Esophagus squamous epithelium (tissue), 5 donors: ENCODE data around the gene GGACT. TPM values are rescaled to one million over a fixed set of nuclear protein-coding genes. Genes with fewer than 3 reads are reported as not detected.
"Not testable (repeated sequence)": the region's sequence is repeated elsewhere in the genome, so short reads cannot be mapped to it uniquely, and the experiment has no call there.

Source experiments
- DNase-seq: peaks from one replicate; lab custom pipeline; 2025; lab: John Stamatoyannopoulos, UW
- H3K27ac ChIP-seq, 4 donors: fragments of 200-600 bp; sonication (generic); one replicate each; pipeline ENCODE4 v1.5.1; 2016 to 2019; ENCODE audit warnings: mild to moderate bottlenecking in 1 of 4
- H3K27me3 ChIP-seq, 4 donors: fragments of 200-600 bp; sonication (generic); 1 replicate in 3 of 4; 2 replicates in 1 of 4; pipeline versions ENCODE4 v1.5.1 to v1.6.0; 2017 to 2021; ENCODE audit warnings: antibody characterized with exemption in 1 of 4
- H3K36me3 ChIP-seq, 3 donors: fragments of 200-600 bp; sonication (generic); one replicate each; pipeline ENCODE4 v1.5.1; 2016 to 2019
- H3K4me1 ChIP-seq, 3 donors: fragments of 200-600 bp; sonication (generic); one replicate each; pipeline ENCODE4 v1.5.1; 2017 to 2019
- H3K4me3 ChIP-seq, 4 donors: fragments of 200-600 bp; sonication (generic); 1 replicate in 3 of 4; 2 replicates in 1 of 4; pipeline ENCODE4 v1.5.1; 2016 to 2019; ENCODE audit warnings: mild to moderate bottlenecking in 2 of 4, moderate library complexity in 1 of 4
- H3K9me3 ChIP-seq, 3 donors: fragments of 200-600 bp; sonication (generic); one replicate each; pipeline ENCODE4 v1.5.1; 2016 to 2019
- CTCF ChIP-seq, 6 experiments: fragments of 450-650 bp in 4 of 6; fragments of 200-600 bp in 2 of 6; sonication (generic) in 2 of 6; IDR thresholded peaks; one replicate each; pipeline ENCODE4 v1.5.1; 2016 to 2019; ENCODE audit warnings: antibody characterized with exemption in 6 of 6, mild to moderate bottlenecking in 4 of 6, moderate library complexity in 4 of 6
- POLR2A ChIP-seq, 4 donors: fragments of 450-650 bp; IDR thresholded peaks; one replicate each; pipeline ENCODE4 v1.6.1; 2017; ENCODE audit warnings: antibody characterized with exemption in 4 of 4, mild to moderate bottlenecking in 4 of 4, moderate library complexity in 3 of 4
- WGBS, 2 donors: methylation state at CpG; one replicate each; pipeline ENCODE4 v1.1.5; 2018; 5-methylcytosine and 5-hydroxymethylcytosine counted together
- intact Hi-C: fragments of 100-400 bp; cut with DNase I; formaldehyde crosslinking; loops from one replicate; pipeline ENCODE4 v1.15.0; 2022
- total RNA-seq, 4 donors: library from RNA; depleted of rRNA; stranded (reverse); fragments of >200 nt; gene quantifications; one replicate each; pipeline ENCODE4 v1.1.0, GENCODE V29; 2016
- donor health status: DM: yes; HTN: yes; CAD: no.

Gene GGACT
- total RNA-seq, 4 donors from 2014 or later, result 0.75 to 5.1 (median 2.0) TPM

DNA sequence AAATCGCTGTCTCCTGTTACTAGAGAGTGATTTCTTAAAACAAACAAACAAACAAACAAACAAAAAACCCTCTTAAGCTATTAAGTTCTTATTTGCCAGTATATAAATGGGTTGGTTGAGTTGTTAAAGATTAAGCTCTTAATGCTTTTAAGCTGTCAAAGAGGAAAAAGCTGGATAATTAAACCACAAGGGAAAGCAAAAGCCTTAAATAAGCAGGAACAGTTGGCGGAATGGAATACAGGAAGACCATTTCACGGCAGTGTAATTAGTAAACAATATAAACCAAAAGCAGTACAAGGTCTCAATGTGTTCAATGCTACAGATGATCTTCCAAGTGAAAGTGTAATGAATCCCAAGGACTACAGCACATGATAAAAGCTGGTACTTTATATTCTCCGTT, 32.2 kb upstream of the GGACT start:
- Histone ChIP-seq H3K9me3 (no peaks in the 10 kb centered on the region), H3K4me3 (no peak overlapping the region), H3K27me3 (no peaks in the 10 kb centered on the region), H3K36me3 (peaks cover 0 to 43% (median 0%) of the 10 kb centered on the region in 3 donors), H3K27ac (no peak overlapping the region), H3K4me1 (no peaks in the 10 kb centered on the region)
- no peak for TF ChIP-seq CTCF (IDR thresholded peaks at IDR 0.05)
- no peak for TF ChIP-seq POLR2A (IDR thresholded peaks at IDR 0.05)
- intact Hi-C loops, result no loop called here
- DNase-seq, result no peak
- WGBS, 2 donors, result 78 to 82% methylated on average over 4 of the region's 4 CpGs

GRCh38 chr13:100619940-100620339, 31.4 kb upstream of the GGACT start:
- intact Hi-C loops, result no loop called here
- no peak for DNase-seq
- TF ChIP-seq POLR2A (IDR thresholded peaks at IDR 0.05), result no peak
- no peak for TF ChIP-seq CTCF (IDR thresholded peaks at IDR 0.05)
- peaks cover 0 to 35% (median 0%) of the 10 kb centered on the region in 3 donors for H3K36me3 ChIP-seq
- no peaks in the 10 kb centered on the region for H3K9me3 ChIP-seq
- H3K27ac ChIP-seq, result no peak overlapping the region
- H3K4me1 ChIP-seq, result no peaks in the 10 kb centered on the region
- no peaks in the 10 kb centered on the region for H3K27me3 ChIP-seq
- H3K4me3 ChIP-seq, result no peak overlapping the region
- 55 to 82% methylated on average over 2 of the region's 2 CpGs for WGBS, 2 donors

- H3K27me3 ChIP-seq, H3K4me1 ChIP-seq, H3K27ac ChIP-seq, intact Hi-C loops, DNase-seq, H3K4me3 ChIP-seq, H3K9me3 ChIP-seq: not testable (repeated sequence)
- H3K36me3 ChIP-seq, result peaks cover 0 to 26% (median 0%) of the 10 kb centered on the region in 3 donors
- WGBS, 2 donors, result 100% methylated on average over 3 of the region's 24 CpGs; no CpG with 5 or more reads in 1 of the 2 donors
These were observed 30.3 kb upstream of the GGACT start for GRCh38 chr13:100618897-100619296.

GRCh38 chr13:100613031-100613430, 24.4 kb upstream of the GGACT start:
- DNase-seq, result no peak
- intact Hi-C loops, result no loop called here
- Histone ChIP-seq H3K9me3 (no peaks in the 10 kb centered on the region), H3K4me3 (no peak overlapping the region), H3K27ac (no peak overlapping the region), H3K36me3 (peaks cover 0 to 18% (median 0%) of the 10 kb centered on the region in 3 donors), H3K4me1 (peaks cover 3 to 14% (median 7%) of the 10 kb centered on the region in 3 donors), H3K27me3 (no peaks in the 10 kb centered on the region)
- TF ChIP-seq POLR2A (IDR thresholded peaks at IDR 0.05) (no peak), CTCF (IDR thresholded peaks at IDR 0.05) (no peak)
- WGBS, 2 donors, result 84% methylated on average over 5 of the region's 5 CpGs

- DNase-seq, result no peak
- Histone ChIP-seq H3K4me1 (peaks cover 3 to 14% (median 7%) of the 10 kb centered on the region in 3 donors), H3K27me3 (no peaks in the 10 kb centered on the region), H3K27ac (peak overlapping the region in 2 of 4 donors; percentile 7 to 12), H3K9me3 (no peaks in the 10 kb centered on the region), H3K36me3 (peaks cover 0 to 26% (median 0%) of the 10 kb centered on the region in 3 donors), H3K4me3 (no peak overlapping the region)
- intact Hi-C loops, result no loop called here
- WGBS, 2 donors, result 16 to 32% methylated on average over 7 to 8 of the region's 9 CpGs
- no peak for TF ChIP-seq POLR2A (IDR thresholded peaks at IDR 0.05)
- TF ChIP-seq CTCF (IDR thresholded peaks at IDR 0.05), result no peak
These were observed 23.3 kb upstream of the GGACT start for GRCh38 chr13:100611678-100612492.
